ENCODE results near the gene OR7C2.
"Not testable (repeated sequence)": the region's sequence is repeated elsewhere in the genome, so short reads cannot be mapped to it uniquely, and the experiment has no call there.

The OR7C2 gene

DNA sequence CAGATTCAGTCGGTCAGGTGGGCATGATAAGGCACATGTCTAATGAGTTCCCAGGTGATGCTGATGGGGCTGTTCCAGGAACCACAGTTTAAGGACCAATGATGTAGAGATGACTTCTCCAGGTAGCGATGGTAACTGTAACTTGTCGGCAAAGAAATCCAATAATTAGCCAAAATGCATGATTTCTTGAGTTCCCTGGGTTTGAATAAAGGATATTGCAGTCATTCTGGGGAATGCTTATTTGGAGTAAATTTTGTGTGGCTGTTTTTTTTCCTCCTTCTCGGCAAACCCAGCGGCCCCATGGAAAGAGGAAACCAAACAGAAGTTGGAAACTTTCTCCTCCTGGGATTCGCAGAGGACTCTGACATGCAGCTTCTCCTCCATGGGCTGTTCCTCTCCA is at the start of gene OR7C2:
Gene OR7C2, plus strand, starts transcription at position 301 of the 400 bp plus-strand sequence. Its CDS starts 0 bp downstream, at position 301.
- no peak for DNase-seq (ENCODE audit: low read depth, low spot score)

DNA sequence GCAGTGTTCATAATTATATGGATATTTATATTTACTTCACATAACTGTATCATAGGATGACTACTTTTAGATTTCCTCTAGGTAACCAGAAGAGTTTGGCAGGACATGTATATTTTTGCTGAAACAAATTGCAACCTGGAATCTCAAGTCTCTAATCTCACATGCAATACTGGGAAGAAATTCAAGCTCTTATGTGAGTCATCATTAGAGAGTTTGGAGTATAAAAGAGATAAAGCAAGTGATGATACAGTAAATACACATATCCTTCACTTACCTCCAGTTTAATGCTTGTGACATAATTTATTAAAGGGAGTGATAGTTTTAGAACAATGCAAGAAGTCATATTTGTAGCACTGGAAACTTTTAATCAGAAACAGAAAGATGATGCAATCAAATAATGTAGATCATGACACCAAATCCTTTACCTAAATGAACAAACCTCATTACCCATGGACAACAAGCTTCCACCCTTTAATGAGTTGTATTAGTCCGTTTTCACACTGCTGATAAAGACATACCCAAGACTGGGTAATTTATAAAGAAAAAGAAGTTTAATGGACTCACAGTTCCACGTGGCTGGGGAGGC is 39.5 kb upstream of the OR7C2 start:
- DNase-seq (ENCODE audit: low read depth, low spot score): no peak

DNA sequence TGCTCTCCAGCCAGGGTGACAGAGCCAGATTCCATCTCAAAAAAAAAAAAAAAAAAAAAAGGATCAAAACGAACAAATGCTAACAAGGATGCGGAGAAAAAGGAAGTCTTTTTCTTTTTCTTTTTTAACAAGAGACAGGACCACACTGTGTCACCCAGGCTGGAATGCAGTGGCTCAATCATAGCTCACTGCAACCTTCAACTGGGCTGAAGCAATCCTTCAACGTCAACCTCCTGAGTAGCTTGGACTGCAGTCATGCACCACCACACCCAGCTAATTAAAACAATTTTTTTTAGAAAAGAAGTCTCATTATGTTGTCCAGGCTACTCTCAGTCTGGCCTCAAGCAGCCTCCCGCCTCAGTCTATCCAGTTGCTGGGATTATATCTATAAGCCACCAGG is 34.6 kb upstream of the OR7C2 start:
- no peak for DNase-seq (ENCODE audit: low read depth, low spot score)

DNA sequence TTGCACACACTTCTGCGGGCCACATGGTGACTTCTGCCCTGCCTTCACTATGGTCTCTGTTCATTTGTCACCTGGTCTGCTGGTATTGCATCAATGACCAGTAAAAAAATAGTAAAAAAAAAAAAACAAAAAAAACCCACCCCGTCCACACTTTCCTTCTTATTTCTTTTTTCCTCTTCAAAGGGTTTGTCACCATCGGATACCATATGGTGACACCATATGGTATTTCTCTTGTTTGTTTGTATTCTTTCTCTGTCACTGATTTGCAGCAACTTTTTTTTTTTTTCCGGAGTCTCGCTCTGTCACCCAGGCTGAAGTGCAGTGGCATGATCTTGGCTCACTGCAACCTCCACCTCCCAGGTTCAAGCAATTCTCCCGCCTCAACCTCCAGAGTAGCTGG is 26.2 kb upstream of the OR7C2 start:
- no peak for DNase-seq (ENCODE audit: low read depth, low spot score)

DNA sequence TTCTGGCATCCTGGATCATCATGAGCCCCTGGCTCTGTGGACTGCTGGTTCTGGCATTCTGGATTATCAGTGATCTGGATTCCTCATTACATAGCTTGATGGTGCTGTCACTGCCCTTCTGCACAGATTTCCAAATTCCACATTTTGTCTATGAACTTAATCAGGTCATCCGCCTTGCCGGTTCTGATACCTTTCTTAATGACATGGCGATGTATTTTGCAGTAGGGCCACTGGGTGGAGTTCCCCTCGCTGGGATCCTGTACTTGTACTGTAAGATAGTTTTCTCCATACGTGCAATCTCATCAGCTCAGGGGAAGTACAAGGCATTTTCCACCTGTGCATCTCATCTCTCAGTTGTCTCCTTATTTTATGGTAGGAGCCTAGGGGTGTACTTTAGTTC is 24.4 kb upstream of the OR7C2 start:
- no peak for DNase-seq (ENCODE audit: low read depth, low spot score)

DNA sequence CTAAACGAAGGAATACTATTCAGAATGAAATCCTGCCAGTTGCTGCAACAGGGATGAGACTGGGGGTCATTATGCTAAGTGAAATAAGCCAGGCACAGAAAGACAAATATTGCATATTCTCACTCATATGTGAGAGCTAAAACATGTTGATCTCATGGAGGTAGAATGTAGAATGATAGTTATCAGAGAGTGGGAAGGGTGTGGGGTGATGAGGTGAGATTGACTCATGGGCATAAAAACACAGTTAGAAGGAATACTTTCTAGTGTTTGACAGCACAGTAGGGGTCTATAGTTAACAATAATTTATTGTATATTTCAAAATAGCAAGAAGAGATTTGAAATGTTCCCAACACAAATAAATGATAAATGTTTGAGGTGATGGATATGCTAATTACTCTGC is 7.8 kb upstream of the OR7C2 start:
- DNase-seq (ENCODE audit: low read depth, low spot score): no peak

DNA sequence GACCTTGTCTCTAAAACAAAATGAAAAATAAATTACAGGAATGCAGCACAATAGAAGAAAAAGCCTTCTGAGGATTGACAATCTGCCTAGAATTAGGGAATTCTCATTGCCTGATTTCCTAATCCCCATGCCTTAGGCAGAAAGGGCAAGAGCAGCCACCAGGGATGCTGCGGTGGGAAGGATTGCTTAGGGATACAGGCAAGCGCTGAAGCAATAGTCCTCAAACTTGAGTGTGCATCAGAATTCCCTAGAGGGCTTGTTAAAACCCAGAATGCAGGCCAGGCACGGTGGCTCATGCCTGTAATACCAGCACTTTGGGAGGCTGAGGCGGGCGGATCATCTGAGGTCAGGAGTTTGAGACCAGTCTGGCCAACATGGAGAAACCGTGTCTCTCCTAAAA is 1.0 kb upstream of the OR7C2 start:
- no peak for DNase-seq (ENCODE audit: low read depth, low spot score)

DNA sequence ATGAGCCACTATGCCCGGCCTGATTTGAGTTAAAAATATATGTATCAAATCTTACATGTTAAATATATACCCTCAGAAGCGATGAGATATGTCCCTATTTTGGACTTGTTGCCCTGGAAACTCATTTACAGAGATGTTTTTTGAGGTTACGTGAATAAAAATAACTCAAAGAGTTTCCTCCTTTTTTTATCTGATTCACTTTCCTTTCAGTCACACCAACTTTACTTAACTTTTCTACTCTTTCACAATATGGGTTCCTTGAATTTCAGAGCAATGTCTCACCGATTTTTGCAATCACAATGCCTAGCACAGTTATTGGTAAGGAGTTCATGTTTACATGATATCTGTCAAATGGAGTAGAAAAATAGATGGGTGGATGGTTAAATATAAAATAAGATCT is 2.3 kb downstream of the OR7C2 start:
- DNase-seq (ENCODE audit: low read depth, low spot score): no peak

DNA sequence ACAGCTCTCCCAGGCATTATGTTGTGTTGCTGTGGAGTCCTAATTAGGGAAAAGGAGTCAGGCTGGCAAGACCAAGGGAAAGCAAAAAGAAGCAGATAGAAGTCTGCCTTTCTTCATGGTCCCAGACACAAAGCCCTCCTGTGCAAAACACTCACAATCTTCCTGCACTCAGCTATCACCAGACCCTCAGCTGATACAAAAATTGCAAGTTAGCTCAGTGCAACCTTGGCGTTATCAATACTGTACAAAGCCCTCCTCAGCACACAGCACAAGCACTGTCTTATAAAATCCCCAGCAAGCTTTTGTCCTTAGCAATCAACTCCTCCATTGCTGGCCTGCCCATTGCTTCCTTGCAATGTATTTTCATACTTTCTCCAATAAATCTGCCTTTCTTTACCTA is 3.2 kb downstream of the OR7C2 start:
- no peak for DNase-seq (ENCODE audit: low read depth, low spot score)

DNA sequence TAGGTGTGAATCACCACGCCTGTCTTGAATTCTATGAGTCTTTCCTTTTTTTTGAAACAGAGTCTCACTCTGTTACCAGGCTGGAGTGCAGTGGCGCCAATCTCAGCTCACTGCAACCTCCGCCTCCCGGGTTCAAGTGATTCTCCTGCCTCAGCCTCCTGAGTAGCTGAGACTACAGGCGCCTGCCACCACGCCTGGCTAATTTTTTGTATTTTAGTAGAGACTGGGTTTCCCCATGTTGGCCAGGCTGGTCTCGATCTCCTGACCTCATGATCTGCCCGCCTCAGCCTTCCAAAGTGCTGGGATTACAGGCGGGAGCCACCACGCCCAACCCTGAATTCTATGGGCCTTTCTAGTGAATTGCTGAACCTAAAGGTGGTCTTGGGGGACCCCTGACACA is 8.1 kb downstream of the OR7C2 start:
- not testable (repeated sequence) for DNase-seq (ENCODE audit: low read depth, low spot score)

DNA sequence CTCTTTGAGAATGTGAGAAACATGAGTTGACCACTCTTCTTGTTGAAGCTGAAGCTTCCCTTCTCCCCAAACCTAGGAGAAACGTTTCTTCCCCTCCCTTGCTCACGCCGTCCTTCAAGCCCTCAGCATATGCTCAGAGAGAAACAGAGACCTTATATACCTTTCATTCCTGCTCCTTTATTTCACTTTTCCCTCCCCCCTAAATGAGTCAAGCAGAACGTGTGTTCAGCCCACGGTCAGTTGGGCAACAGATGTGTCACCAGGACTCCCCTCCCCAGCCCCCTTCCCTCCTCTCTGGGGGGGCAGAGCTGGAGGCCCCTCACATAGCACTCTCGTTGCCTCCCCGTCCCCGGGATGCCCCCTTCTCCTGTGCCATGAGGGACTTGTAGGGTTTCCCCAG is 8.6 kb downstream of the OR7C2 start:
- DNase-seq (ENCODE audit: low read depth, low spot score): no peak

DNA sequence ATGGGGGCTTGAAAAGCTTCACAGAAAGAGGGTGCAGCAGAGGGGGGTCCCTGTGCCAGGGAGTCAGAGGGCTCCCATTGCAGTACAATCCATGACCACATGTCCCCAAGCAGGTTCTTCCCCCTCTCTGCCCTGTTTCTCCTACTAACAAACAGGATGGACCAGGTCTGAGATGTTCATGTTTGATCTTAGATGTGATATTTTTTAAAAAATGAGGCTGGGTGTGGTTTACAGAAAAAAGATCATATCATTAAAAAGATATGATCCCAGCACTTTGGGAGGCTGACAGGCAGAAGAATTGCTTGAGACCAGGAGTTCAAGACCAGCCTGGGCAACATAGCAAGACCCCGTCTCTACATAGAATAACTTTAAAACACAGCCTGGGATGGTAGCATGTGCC is 9.1 kb downstream of the OR7C2 start:
- no peak for DNase-seq (ENCODE audit: low read depth, low spot score)

DNA sequence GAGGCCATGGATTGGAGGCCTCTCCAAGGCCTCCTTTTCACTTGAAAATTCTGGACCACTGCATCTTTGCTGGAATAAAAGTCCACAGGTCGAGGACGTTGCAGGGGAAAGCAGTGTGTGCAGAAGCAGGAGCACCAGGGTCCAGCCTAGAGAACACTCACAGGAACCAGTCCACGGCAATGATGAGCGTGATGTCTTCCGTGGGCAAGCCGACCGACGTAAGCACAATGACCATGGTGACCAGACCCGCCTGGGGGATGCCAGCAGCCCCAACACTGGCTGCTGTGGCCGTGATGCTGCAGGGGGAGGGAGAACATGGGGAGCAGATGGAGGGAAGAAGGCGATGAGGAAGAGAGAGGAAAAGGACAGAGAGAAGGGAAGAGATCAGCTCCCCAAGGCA is 11.5 kb downstream of the OR7C2 start:
- DNase-seq (ENCODE audit: low read depth, low spot score): no peak

DNA sequence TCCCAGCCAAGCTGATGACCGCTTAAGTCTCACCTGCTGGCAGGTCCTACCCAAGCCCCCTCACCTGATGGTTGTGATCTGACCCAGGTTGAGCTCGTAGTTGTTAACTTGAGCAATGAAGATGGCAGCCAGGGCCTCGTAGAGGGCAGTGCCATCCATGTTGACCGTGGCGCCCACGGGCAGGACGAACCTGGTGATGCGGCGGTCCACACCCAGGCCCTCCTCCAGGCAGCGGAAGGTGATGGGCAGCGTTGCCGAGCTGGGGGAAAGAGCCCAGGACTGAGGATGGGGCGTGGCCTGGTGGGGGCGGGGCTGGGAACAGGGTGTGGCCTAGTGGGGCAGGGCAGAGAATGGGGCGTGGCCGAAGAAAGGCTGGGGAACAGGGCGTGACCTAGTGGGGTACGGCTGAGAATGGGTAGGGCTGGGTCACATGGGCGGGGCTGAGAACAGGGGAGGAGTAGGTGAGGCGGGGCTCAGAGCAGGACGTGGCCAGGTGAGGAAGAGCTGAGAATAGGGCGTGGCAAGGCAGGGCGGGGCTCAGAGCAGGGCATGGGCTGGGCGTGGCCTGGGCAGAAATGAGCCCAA is 12.9 kb downstream of the OR7C2 start:
- DNase-seq (ENCODE audit: low read depth, low spot score): no peak

DNA sequence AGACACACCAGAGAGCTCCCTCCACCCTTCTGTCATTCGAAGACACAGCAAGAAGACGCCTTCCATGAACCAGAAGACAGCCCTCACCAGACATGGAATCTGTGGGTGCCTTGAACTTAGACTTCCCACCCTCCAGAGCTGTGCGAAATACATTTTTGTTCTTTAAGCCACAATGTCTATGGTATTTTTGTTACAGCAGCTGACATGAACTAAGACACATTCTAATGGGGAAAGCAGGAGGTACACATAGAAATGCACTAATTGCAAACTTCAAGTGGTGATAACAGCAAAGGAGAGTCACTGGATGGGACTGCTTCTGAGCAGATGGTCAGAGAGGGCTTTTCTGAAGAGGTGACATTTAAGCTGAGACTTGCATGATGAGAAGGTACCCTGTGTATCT is 16.2 kb downstream of the OR7C2 start:
- no peak for DNase-seq (ENCODE audit: low read depth, low spot score)

DNA sequence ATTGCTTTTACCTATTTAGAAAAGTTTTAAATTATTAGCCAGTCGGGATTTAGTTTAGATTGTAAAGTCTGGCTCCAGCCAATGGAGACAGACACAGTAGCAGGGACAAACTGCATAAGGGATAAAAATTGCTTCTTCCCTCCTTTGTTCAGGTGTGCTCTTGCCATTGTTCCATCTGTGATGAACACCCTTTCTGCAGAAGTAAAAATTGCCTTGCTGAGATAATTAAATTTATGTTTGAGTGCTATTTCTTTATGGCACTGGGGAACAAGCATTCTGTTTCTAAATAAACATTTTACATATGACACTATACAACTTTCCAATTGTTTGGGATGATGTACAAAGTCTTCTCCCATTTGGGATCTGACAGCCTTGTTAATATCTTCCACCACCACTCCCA is 18.0 kb downstream of the OR7C2 start:
- DNase-seq (ENCODE audit: low read depth, low spot score): no peak

DNA sequence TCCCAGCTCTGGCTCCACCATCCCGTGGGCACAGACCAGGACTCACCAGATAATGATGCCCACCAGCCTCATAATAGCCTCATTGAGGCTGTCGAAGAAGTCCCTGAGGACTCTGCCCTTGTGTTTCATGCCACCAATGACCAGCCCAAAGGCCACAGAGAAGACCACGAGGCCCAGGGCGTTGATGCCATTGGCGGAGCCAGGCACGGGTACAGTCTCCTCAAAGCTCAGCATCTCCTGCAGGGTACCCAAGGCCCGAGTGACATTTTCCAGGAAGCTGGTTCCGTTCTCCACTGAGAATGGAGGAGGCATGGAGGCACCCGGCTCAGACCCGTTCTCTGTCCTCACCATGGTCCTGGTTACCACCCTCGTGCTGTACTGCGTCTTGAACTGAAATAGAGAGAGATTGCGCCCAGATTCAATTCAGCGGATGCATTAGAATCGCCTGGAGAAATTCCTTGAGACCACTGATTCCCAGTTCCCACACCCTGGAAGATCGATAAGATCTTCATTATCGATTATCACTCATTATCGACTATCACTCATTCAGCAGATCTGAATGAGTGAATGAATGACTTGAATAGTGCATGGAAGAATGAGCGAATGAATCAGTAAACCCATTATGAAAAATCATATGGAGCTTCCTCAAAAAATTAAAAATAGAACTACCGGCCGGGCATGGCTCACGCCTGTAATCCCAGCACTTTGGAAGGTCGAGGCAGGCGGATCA is 20.8 kb downstream of the OR7C2 start:
- DNase-seq (ENCODE audit: low read depth, low spot score): no peak

DNA sequence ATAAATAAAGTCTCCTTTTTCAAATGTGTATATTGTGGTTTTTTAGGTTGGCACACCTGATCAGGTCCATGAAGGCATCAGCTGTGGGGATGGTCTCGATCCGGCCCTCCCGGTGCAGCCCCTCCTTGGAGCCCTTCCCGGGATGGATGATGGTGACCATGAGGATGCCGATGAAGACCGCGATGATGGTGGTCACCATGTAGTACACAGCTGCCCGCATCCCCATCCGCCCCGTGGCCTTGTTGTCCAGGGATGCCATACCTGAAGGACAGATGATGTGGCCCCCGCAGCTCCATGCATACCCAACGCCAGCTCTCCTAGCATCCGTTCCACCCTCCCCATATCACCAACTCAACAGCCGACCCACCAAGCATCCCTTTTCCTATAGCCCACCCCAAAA is 27.0 kb downstream of the OR7C2 start:
- DNase-seq (ENCODE audit: low read depth, low spot score): no peak

DNA sequence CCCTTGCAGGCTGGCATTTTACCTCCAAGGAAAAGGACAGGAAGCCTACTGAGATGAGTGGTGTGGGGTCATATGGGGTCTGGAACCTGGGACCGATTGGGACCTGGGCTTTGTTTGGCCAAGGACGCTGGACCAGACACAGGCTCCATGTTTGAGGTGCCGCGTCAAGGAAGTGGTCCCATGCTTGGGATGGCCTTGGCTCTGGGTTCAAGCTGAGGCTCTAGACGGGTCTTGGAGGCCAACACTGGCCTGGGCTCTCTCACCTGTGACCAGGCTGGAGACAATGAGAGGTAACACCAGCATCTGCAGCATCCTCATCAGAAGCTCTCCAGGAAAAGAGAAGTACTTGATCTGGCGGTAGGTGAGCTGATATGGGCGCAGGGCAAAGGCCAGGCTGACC is 30.2 kb downstream of the OR7C2 start:
- DNase-seq (ENCODE audit: low read depth, low spot score): no peak

DNA sequence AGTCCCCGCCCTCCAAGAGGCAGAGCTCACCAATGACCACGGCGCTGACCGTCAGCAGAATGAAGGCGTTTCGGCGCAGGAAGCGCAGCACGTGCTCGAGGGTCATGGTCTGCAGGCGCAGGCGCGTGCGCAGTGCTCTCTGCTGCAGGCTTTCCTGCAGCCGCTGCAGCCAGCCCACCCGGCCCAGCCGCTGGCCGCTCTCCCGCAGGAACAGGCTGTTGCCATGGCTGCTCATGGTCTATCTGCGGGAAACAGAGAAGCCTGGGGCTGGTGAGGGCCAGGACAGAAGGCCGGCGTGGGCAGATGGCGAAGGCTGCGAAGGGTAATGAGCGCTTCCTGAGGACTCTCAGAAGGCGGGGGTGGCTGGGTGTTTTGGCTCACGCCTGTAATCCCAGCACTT is 31.4 kb downstream of the OR7C2 start:
- no peak for DNase-seq (ENCODE audit: low read depth, low spot score)

DNA sequence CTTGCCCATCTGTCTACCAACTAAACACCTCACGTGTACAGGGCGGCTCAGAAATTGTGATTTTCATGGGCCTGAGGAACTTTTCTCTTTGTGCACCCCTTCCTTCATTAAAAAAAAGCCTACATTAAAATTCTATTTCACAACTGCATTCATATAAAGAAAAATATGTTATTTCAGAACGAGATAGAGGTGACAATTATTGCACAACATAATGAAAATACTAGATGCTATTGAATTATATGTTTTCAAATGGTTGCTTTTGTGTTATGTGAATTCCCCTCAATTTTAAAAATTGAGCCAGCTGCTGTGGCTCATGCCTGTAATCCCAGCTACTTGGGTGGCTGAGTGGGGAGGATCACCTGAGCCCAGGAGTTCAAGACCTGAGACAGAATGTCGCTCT is 33.2 kb downstream of the OR7C2 start:
- no peak for DNase-seq (ENCODE audit: low read depth, low spot score)

DNA sequence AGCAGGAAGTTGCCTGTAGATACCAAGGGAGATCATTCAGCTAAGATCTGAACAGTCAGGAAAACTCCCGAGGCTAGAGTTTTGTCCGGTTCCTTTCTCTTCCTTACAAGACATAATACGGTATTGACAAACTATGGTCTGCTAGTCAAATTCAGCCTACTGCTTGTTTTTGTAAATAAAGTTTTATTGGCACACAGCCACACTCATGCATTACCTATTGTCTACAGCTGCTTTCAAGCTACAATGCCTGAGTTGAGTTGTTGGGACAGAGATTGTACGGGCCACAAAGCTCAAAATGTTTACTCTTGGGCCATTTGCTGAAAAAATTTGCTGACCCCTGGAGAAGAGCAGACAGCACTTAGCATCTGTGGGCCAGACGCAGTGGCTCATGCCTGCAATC is 35.8 kb downstream of the OR7C2 start:
- no peak for DNase-seq (ENCODE audit: low read depth, low spot score)

DNA sequence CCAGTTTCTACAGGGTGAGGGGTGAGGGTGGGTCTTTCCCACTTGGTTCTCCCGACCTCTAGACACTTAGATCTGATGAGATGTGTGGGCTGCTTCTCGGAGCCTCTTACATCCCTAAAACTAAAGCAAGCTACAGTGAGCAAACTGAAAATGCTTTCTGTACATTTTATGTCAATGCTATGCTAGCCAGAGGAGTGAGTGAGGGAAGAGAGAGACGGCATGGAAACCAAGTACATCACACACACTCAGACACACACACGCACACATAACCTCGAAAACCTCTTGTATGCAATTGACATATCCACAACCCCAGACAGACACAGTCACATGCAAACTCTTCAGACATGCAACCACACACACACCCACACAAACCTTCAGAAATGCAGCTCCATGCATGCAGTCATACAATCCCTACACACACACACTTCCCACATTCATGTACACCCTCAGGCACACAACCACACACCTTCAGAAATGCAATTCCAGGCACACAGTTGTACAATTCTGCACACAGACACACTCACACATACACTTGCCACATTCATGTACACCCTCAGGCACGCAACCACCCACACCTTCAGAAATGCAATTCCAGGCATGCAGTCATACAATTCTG is 37.0 kb downstream of the OR7C2 start:
- DNase-seq (ENCODE audit: low read depth, low spot score): no peak
